ENCODE results near the gene APAF1.

- TF ChIP-seq, protein P1, sequence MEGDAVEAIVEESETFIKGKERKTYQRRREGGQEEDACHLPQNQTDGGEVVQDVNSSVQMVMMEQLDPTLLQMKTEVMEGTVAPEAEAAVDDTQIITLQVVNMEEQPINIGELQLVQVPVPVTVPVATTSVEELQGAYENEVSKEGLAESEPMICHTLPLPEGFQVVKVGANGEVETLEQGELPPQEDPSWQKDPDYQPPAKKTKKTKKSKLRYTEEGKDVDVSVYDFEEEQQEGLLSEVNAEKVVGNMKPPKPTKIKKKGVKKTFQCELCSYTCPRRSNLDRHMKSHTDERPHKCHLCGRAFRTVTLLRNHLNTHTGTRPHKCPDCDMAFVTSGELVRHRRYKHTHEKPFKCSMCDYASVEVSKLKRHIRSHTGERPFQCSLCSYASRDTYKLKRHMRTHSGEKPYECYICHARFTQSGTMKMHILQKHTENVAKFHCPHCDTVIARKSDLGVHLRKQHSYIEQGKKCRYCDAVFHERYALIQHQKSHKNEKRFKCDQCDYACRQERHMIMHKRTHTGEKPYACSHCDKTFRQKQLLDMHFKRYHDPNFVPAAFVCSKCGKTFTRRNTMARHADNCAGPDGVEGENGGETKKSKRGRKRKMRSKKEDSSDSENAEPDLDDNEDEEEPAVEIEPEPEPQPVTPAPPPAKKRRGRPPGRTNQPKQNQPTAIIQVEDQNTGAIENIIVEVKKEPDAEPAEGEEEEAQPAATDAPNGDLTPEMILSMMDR (IDR thresholded peaks at IDR 0.05; ENCODE audit: low read depth, low read length, missing input control), result no peak
- TF ChIP-seq GABPA (IDR thresholded peaks at IDR 0.05 in 1 of 2, conservative IDR thresholded peaks at IDR 0.05 in 1 of 2) (no peak), JUND (IDR thresholded peaks at IDR 0.05) (no peak), TAF1 (conservative IDR thresholded peaks at IDR 0.05) (no peak), ATF3 (IDR thresholded peaks at IDR 0.05) (no peak)
Measured at GRCh38 chr12:98644433-98644711, 718 bp upstream of the APAF1 start.

Data from liver (tissue), 3 donors.